Neural cell (in vitro differentiated cells): ENCODE data around the gene GTF2A1. TPM values are rescaled to one million over a fixed set of nuclear protein-coding genes. Genes with fewer than 3 reads are reported as not detected.

Experiments
- H2AFZ ChIP-seq: fragments of 200-600, 300-800 bp; sonication (generic), shearing (Covaris generic); 2 replicates; pipeline ENCODE4 v1.6.0; 2014; ENCODE audit warnings: low read depth, mild to moderate bottlenecking, antibody characterized with exemption, low read length, moderate library complexity
- H3F3A ChIP-seq: fragments of 200-600 bp; shearing (Covaris generic); 2 replicates; pipeline ENCODE4 v1.6.1; 2016; ENCODE audit warnings: mild to moderate bottlenecking, moderate library complexity, mixed read lengths, antibody characterized with exemption, low read length; ENCODE audit not compliant: insufficient read depth, poor library complexity, severe bottlenecking
- H3K27ac ChIP-seq: fragments of 200-600, 300-800 bp; sonication (generic), shearing (Covaris generic); 2 replicates; pipeline ENCODE4 v1.5.1; 2014; ENCODE audit warnings: mild to moderate bottlenecking, low read length, moderate library complexity
- H3K27me3 ChIP-seq: fragments of 300-800, 200-600 bp; sonication (generic), shearing (Covaris generic); 2 replicates; pipeline ENCODE4 v1.6.0; 2014; ENCODE audit warnings: mild to moderate bottlenecking, low read depth, low read length, moderate library complexity; ENCODE audit not compliant: insufficient read depth
- H3K36me3 ChIP-seq: fragments of 300-800, 200-600 bp; sonication (generic), shearing (Covaris generic); 2 replicates; pipeline ENCODE4 v1.5.1; 2014; ENCODE audit warnings: mild to moderate bottlenecking, antibody characterized with exemption, low read length, moderate library complexity; ENCODE audit not compliant: insufficient read depth
- H3K4me2 ChIP-seq: fragments of 300-800, 200-600 bp; sonication (generic), shearing (Covaris generic); 2 replicates; pipeline ENCODE4 v1.6.0; 2014; ENCODE audit warnings: mild to moderate bottlenecking, low read length
- H3K4me3 ChIP-seq: fragments of 300-800, 200-600 bp; sonication (generic), shearing (Covaris generic); 2 replicates; pipeline ENCODE4 v1.5.1; 2014; ENCODE audit warnings: mild to moderate bottlenecking, low read length, moderate library complexity
- H3K79me2 ChIP-seq: fragments of 200-600 bp; shearing (Covaris generic); replicated peaks from 2 replicates; pipeline ENCODE4 v1.6.0; 2014; ENCODE audit warnings: mild to moderate bottlenecking, low read length, moderate library complexity; ENCODE audit not compliant: insufficient read depth
- H3K9ac ChIP-seq: fragments of 300-800, 200-600 bp; sonication (generic), shearing (Covaris generic); 2 replicates; pipeline ENCODE4 v1.6.1; 2016; ENCODE audit warnings: mild to moderate bottlenecking, low read length, mixed read lengths
- H3K9me2 ChIP-seq: fragments of 200-600 bp; shearing (Covaris generic); 2 replicates; pipeline ENCODE4 v1.6.1; 2016; ENCODE audit warnings: mild to moderate bottlenecking, low read length, mixed read lengths; ENCODE audit not compliant: insufficient read depth
- H3K9me3 ChIP-seq: fragments of 200-600, 300-800 bp; sonication (generic), shearing (Covaris generic); 2 replicates; pipeline ENCODE4 v1.6.1; 2016; ENCODE audit warnings: mild to moderate bottlenecking, mixed run types, low read length, moderate library complexity, mixed read lengths
- H4K20me1 ChIP-seq: fragments of 200-600 bp; shearing (Covaris generic); 2 replicates; pipeline ENCODE4 v1.6.1; 2016; ENCODE audit warnings: mild to moderate bottlenecking, mixed run types; ENCODE audit not compliant: insufficient read depth
- CTCF ChIP-seq: fragments of 450-650 bp; IDR thresholded peaks from 2 replicates; pipeline ENCODE4 v1.5.1; 2014; ENCODE audit warnings: antibody characterized with exemption, mild to moderate bottlenecking, moderate library complexity; ENCODE audit not compliant: poor library complexity, severe bottlenecking
- EP300 ChIP-seq: fragments of 450-650 bp; conservative IDR thresholded peaks from 2 replicates; pipeline ENCODE4 v1.6.1; 2014; ENCODE audit warnings: antibody characterized with exemption, mild to moderate bottlenecking, moderate library complexity; ENCODE audit not compliant: poor library complexity, severe bottlenecking
- EZH2 ChIP-seq: fragments of 200-600, 300-800 bp; shearing (Covaris generic), sonication (generic); IDR thresholded peaks from 2 replicates; pipeline ENCODE4 v1.6.1; 2014; ENCODE audit warnings: antibody characterized with exemption, low read length, borderline replicate concordance, mild to moderate bottlenecking; ENCODE audit not compliant: insufficient read depth, poor library complexity, severe bottlenecking
- MXI1 ChIP-seq: fragments of 450-650 bp; conservative IDR thresholded peaks from 2 replicates; pipeline ENCODE4 v1.6.1; 2014; ENCODE audit warnings: antibody characterized with exemption, mild to moderate bottlenecking; ENCODE audit not compliant: poor library complexity, severe bottlenecking
- POLR2AphosphoS5 ChIP-seq: IDR thresholded peaks from 2 replicates; pipeline ENCODE4 v1.6.1; 2012
- RAD21 ChIP-seq: fragments of 450-650 bp; conservative IDR thresholded peaks from 2 replicates; pipeline ENCODE4 v1.6.1; 2014; ENCODE audit warnings: antibody characterized with exemption, mild to moderate bottlenecking, moderate library complexity
- REST ChIP-seq: IDR thresholded peaks from 2 replicates; pipeline ENCODE4 v1.6.1; 2012; ENCODE audit warnings: borderline replicate concordance
- SMC3 ChIP-seq: fragments of 450-650 bp; conservative IDR thresholded peaks from 2 replicates; pipeline ENCODE4 v1.6.1; 2014; ENCODE audit warnings: antibody characterized with exemption, mild to moderate bottlenecking, moderate library complexity; ENCODE audit not compliant: poor library complexity
- TAF1 ChIP-seq: IDR thresholded peaks from 2 replicates; pipeline ENCODE4 v1.6.1; 2012; ENCODE audit warnings: low read depth
- polyA plus RNA-seq: library from polyadenylated mRNA; depleted of rRNA; stranded (reverse); fragments of >200 nt; gene quantifications from 2 replicates; pipeline ENCODE4 v1.2.3, GENCODE V29; 2014

Gene GTF2A1
- polyA plus RNA-seq, 1 donor from 2014 or later, result 37.3 TPM

- no peak overlapping the region for H3K4me3 ChIP-seq
- H3K4me2 ChIP-seq, result no peak overlapping the region
- H3K27me3 ChIP-seq, result no peaks in the 10 kb centered on the region
- H3K9me2 ChIP-seq, result no peaks in the 10 kb centered on the region
- no peaks in the 10 kb centered on the region for H3K9me3 ChIP-seq
- H2AFZ ChIP-seq, result no peak overlapping the region
- TF ChIP-seq TAF1, result no peak
- TF ChIP-seq SMC3, result no peak
- TF ChIP-seq CTCF, result no peak
- TF ChIP-seq EZH2, result no peak
- TF ChIP-seq MXI1, result no peak
- H3K9ac ChIP-seq, result no peak overlapping the region
- H3F3A ChIP-seq, result no peaks in the 10 kb centered on the region
- H3K36me3 ChIP-seq, result no peaks in the 10 kb centered on the region
- H4K20me1 ChIP-seq, result no peaks in the 10 kb centered on the region
- H3K27ac ChIP-seq, result no peak overlapping the region
- no peaks in the 10 kb centered on the region for H3K79me2 ChIP-seq
Measured at GRCh38 chr14:81161749-81162148, 59.0 kb downstream of the GTF2A1 start.

GRCh38 chr14:81161088-81161487 is 59.7 kb downstream of the GTF2A1 start:
- Histone ChIP-seq H3F3A (no peaks in the 10 kb centered on the region), H3K9me2 (no peaks in the 10 kb centered on the region), H2AFZ (no peak overlapping the region), H4K20me1 (no peaks in the 10 kb centered on the region), H3K4me2 (no peak overlapping the region), H3K79me2 (no peaks in the 10 kb centered on the region), H3K9ac (no peak overlapping the region), H3K27me3 (no peaks in the 10 kb centered on the region), H3K27ac (no peak overlapping the region), H3K4me3 (no peak overlapping the region), H3K36me3 (no peaks in the 10 kb centered on the region), H3K9me3 (no peaks in the 10 kb centered on the region)
- no peak for TF ChIP-seq SMC3
- no peak for TF ChIP-seq MXI1
- TF ChIP-seq EP300, result no peak
- TF ChIP-seq TAF1, result no peak
- TF ChIP-seq EZH2, result no peak
- no peak for TF ChIP-seq POLR2AphosphoS5
- TF ChIP-seq REST, result no peak
- TF ChIP-seq RAD21, result no peak
- no peak for TF ChIP-seq CTCF
